Stimulated activated CD8-positive, alpha-beta memory T cell treated with anti-CD3 and anti-CD28 coated beads, Interleukin-4, amount 100 ng/mL, for 24 hours (primary cell): Measurements from ENCODE around the gene RUFY3.
"Not testable (repeated sequence)": the region's sequence is repeated elsewhere in the genome, so short reads cannot be mapped to it uniquely, and the experiment has no call there.

Source experiments
- DNase-seq: peaks from one replicate; pipeline ENCODE4 v3.0.0-alpha.2; 2020; ENCODE audit warnings: low read depth

Gene RUFY3

DNA sequence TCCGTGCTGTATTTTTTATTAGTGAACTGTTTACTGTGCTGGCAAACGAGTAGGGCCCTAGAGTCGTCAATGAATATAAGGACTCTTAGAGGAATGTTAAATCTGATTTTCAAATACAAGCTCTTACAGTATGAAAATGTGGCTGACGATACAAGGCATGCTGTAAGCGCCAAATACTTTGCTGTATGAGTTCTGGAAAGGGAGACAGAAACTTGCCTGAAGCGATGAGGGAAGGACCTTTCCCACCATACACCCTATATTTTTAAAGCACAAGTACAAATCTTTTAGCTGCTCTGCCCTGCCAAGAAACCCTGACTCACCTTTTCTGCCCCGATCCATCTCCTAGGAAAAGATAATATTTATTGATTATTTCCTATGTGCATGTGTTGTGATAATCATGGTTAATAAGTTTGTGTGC is 15.7 kb upstream of the RUFY3 start:
- no peak for DNase-seq

GRCh38 chr4:70706516-70706915 is 15.2 kb upstream of the RUFY3 start:
- DNase-seq, result no peak

GRCh38 chr4:70709611-70710205 is 12.1 kb upstream of the RUFY3 start:
- no peak for DNase-seq

- DNase-seq, result no peak
These were observed 10.2 kb upstream of the RUFY3 start for GRCh38 chr4:70711599-70711998.

DNA sequence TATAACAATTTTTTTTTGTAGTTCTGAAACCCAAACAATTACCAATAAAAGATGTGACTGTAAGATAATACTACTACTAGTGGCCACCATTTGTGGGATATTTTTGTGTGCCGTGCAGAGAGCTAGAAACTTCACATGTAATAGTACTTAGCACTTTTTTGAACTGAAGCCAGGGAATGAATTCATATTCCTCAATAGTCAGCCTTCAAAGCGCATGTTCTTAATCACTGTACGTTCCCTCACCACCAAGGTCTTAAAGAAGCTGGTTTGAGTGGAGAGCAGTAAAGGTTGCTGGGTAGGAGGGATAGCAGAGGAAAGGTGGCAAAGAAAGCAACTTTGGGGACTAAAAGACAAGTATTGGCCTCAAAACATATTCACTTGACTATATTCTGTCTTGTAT is 9.6 kb upstream of the RUFY3 start:
- no peak for DNase-seq

GRCh38 chr4:70712604-70713452 is 8.9 kb upstream of the RUFY3 start:
- no peak for DNase-seq

DNA sequence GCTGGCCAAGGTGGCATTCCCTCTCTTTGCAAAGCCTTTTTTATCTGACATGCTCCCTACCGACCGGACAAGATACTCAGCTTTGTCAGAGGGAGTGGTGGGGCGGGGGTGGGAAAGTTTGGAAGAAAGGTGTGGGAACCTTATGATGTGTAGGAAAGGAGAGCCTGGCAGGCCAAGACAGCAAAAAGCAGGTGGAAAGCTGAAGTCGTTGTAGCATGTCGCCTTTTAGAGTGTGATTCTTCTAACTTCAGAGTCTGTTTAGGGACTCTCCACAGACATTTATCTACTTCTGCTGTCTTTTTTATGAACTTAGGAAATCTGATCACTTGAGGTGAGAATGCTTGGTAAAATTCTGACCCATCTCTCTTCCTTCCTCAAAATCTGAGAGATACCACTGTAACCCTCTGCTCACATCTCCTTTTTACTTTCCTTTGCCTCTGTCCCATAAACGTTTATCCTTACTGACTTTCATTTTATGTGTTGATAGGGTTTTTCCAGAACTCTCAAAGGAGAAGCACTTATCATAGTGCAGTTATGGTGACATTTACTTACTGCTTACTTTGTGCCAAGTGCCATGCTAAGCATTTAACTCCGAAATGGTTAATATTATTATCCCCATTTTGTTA is 8.2 kb upstream of the RUFY3 start:
- no peak for DNase-seq

GRCh38 chr4:70714079-70714887 is 7.5 kb upstream of the RUFY3 start:
- no peak for DNase-seq

- no peak for DNase-seq
These were observed 6.7 kb upstream of the RUFY3 start for GRCh38 chr4:70715097-70715496.

DNA sequence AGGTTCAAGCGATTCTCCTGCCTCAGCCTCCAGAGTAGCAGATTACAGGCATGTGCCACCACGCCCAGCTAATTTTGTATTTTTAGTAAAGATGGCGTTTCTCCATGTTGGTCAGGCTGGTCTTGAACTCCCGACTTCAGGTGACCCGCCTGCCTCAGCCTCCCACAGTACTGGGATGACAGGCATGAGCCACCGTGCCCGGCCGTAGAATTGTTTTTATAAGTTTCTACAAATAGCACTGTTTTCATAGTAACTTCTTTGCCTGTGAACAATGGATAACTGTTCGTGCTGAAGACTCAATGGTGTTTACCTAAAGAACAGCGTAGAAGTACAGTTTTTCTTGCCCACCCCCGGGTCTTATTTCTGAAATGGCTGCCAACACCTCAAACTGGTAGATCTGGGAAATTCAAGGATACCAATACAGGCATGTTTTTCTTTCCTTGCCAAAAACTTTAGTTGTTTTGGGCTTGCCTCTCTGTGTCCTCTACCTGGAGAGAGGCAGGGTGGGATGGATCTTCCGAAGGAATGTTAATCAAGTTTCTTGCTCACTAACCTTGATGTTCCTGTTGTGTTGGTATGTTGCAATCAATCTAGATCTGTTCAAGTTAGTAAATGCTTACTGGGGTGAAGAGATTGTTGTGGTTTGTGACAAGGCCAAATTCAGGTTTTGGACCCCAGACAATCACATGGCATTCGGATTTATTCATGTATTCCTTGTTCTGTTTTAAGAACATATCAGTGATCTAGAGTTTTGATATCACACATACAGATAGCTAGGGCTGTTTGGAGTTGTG is 2.8 kb upstream of the RUFY3 start:
- no peak for DNase-seq

DNA sequence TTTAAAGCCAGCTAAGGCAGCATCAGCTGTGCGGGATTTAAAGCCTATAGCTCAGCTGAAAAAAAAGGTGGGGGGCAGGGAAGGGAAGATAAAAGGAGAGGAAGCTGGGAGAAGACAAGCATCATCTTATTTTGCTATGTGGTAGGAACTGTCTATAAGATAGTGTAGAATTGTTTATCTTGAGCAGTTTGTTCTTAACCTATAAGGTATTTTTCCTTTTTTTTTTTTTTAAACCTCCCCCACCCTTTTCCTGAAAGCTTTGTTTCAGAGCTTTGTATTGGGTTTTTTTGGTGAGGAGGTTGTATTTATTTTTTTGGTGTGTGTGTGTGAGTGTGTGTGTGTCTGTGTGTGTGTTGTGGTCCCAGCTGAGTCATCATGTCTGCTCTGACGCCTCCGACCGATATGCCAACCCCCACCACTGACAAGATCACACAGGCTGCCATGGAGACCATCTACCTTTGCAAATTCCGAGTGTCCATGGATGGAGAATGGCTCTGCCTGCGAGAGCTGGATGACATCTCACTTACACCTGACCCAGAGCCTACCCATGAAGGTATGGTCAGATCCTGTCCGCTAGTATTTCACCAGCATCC is 531 bp downstream of the RUFY3 start:
- no peak for DNase-seq

DNA sequence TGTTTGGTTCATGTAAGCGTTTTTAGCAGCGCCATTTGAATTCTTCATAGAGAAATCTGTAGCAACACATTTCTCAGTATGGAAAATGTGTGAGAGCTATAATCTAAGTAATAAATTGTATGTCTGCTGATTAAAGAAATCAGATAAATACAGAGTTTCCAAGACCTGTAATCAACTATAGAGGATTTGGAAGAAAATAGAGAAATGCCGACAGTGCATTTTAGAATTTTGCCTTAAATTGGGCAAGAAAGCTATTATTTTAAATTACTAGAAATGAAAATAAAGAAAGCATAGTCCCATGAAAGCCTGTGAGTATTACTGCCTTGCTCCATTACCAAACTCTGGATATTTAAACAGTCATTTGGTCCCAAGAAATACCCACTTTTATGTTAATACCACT is 2.7 kb downstream of the RUFY3 start:
- no peak for DNase-seq

DNA sequence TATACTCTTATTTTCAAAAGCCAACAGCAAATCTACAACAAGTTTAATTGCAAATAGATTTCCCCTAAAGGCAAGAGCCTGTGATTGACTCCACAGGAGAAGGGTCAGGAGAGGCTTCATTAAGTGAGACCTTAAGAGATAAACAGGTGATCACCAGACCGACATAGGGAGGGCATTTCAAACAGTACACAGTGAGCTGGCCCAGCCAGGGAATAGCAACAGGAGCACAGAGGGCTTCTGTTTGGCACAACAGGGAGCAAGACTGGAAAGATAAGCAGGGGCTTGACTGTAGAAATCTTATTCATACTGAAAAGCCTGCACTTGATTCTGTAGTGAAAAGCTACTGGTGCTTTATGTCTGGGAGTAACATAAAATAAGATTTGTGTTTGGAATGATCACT is 3.9 kb downstream of the RUFY3 start:
- no peak for DNase-seq

DNA sequence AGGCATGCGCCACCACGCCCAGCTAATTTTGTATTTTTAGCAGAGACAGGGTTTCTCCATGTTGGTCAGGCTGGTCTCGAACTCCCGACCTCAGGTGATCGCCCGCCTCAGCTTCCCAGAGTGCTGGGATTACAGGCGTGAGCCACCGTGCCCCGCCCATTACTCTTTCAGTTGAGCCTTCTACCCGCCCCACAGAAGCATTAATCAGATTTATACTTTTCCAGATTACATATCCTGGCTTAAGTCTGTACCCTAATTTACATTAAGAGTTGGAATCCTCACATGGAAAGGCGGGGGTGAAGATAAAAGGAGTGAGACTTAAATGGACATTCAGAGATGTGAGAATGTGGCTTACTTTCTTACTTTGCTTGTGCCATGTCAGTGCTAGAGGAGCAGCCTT is 4.8 kb downstream of the RUFY3 start:
- not testable (repeated sequence) for DNase-seq

DNA sequence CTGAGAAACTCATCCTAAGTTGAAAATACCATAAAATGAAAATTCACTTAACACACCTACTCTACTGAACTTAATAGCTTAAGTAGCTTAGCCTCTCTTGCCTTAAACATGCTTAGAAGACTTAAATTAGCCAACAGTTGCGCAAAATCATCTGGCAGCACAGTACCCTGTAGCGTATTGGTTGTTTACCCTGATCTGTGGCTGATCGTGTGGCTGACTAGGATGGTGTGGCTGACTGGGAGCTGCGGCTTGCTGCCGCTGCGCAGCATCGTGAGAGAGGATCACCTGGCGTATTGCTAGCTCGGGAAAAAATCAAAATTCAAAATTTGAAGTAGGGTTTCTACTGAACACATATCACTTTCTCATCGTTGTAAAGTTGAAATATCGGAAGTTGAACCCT is 6.3 kb downstream of the RUFY3 start:
- DNase-seq, result no peak

DNA sequence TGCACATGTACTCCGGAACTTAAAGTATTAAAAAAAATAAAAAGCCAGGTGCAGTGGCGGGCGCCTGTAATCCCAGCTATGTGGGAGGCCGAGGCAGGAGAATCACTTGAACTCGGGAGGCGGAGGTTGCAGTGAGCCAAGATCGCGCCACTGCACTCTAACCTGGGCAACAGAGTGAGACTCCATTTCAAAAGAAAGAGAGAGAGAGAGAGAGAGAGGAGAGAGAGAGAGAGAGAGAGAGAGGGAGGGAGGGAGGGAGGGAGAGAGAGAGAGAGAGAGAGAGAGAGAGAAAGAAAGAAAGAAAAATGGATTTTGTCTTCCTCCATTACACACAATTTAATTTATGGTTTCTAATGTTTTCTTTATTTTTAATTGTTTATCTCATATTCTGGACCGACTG is 11.1 kb downstream of the RUFY3 start:
- DNase-seq, result not testable (repeated sequence)

DNA sequence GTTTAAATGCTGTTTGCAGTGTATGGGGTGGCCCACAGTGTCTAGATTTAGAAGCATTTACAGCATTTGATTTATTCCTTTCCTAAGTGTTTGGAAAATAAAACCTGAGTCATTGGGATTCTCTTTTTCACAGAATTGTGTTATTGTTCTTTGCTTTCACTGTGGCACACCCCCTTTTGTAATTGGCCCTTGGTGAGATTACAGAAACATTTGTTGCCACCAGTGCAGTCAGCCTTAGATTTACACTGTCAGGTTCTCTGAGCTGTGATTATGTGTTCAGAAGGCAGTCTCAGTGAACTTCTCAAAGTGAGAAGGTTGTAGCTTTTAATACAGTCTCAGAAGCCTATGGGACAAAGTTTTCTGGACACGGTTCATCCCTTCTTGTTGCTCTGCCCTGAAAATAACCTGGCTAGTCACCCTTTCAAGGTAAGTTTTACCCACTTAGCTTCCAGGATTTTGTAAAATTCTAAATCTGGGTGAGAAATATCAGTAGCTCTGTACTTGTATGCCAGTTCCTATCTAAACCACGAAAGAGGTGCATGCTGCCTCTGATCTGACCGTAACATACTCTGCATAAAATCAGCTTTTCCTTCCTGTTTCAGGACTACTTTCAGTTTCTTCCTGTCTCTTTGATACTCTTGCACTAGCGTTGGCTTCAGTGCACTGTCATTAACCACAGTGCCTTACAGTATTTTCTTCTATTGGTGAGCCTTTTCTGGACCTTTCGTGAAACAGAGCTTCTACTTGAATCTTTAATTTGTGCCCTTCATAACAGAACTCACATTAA is 12.6 kb downstream of the RUFY3 start:
- DNase-seq, result no peak

DNA sequence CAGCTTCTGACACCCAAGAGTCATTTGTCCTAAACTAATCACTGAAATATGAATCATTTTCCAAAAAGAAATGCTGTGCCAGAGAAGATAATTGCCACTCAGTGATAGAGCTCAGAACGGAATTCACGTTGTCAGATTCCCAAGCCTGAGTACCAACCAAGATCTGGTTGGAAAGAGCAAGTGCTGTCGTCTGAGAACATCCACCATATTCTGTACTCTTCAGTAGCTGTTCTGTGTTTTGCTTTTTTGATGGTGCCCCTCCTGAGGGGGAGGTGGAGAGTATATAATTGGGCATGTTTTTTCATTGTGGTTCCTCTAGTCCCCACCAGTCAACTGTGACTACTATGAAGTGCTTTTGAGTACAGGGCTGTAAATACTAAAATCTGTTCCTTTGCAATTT is 13.2 kb downstream of the RUFY3 start:
- DNase-seq, result no peak

DNA sequence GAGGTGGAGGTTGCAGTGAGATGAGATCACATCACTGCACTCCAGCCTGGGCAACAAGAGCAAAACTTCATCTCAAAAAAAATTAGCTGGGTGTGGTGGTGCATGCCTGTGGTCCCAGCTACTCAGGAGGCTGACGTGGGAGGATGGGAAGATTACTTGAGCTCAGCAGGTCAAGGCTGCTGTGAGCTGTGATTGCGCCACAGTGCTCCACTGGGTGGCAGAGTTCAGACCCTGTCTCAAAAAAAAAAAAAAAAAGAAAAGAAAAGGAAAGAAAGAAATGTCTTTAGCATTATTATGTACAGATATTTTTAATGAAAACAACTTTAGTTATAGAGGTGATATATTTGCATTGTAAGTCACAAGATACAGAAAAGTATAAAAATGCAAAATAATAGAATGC is 14.2 kb downstream of the RUFY3 start:
- not testable (repeated sequence) for DNase-seq

DNA sequence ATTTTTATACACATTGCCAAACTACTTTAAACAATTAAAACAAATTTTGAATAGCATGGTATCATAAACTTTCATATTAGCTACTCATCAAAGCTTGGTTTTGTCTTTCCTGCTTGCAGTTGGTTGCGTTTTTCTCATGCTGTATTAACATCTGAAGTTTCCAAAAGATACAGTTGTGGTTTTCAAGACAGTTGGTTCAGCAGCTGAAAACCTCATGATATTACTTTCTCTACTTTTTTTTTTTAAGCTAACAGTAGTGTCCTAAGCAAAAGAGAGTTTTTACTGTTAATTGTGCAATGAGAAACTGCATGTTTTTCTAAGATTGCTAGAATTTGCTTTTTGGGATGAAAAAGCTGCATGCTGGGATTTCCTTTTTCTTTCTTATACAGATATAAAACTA is 15.2 kb downstream of the RUFY3 start:
- no peak for DNase-seq
